ENCODE data around the gene ANKRD40CL.

GRCh38 chr17:50758524-50758923 lies 8.8 kb downstream of the ANKRD40CL start:
- TF ChIP-seq CTCF (IDR thresholded peaks at IDR 0.05 in 8 of 11, conservative IDR thresholded peaks at IDR 0.05 in 3 of 11) (no peak), POLR2A (IDR thresholded peaks at IDR 0.05) (no peak)
